Fibroblast of pulmonary artery (primary cell): Measurements from ENCODE around the gene RNF187.

Experiments used
- DNase-seq: peaks from one replicate; pipeline ENCODE4 v3.0.0-alpha.2; 2010; ENCODE audit warnings: low read depth
- H3K4me3 ChIP-seq: replicated peaks from 2 replicates; pipeline ENCODE4 v1.5.1; 2011; ENCODE audit warnings: low read depth, mild to moderate bottlenecking, control low read depth, low read length, moderate library complexity
- CTCF ChIP-seq: IDR thresholded peaks from 2 replicates; pipeline ENCODE4 v1.5.1; 2011; ENCODE audit warnings: mild to moderate bottlenecking, control low read depth, low read length, inconsistent platforms; ENCODE audit errors: missing control alignments

Gene RNF187

DNA sequence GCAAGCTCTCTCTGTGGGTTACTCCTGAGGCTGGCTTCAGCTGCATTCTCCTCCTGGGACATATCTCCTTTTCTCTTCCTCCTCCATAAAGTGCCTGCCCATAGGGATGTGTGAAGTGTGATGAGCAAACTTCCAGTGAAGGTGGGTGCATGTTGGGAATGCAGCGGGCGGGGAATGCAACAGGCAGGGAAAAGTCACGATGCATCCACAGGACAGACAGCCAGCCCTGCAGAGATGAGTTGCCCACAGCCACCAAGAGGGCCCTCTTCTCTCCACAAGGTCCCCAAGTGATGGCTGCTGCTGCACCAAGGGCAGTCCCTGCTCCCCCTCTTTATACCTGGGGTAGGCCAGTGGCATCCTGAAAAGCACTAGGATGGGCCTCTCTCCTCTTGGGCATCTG is 33.6 kb upstream of the RNF187 start:
- no peak for DNase-seq
- no peak for TF ChIP-seq CTCF
- no peak overlapping the region for H3K4me3 ChIP-seq

- no peak for TF ChIP-seq CTCF
- DNase-seq, result no peak
Measured at GRCh38 chr1:228454238-228454637, 32.9 kb upstream of the RNF187 start.

DNA sequence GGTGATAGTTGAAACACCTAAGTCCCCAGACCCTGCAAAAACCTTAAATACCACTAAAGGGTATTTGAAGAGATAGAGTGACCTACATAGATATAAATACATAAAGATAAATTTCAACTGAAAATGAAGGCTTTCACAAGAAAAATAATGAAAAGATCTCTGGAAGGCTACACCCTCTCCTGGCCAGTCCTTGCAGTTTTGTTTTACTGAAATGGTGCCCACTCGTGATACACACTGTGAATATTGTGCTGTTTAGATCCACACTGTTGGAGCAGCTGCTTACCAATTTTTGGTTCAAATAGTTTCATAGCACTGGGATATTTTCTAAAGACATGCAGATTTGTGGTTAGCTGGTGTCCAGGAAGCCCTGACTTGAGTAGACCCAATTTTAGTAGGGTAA is 31.5 kb upstream of the RNF187 start:
- peak; percentile 48 for TF ChIP-seq CTCF
- peak; percentile 49 for DNase-seq
- H3K4me3 ChIP-seq, result peak overlapping the region; percentile 79

More at GRCh38 chr1:228454238-228454637, 32.9 kb upstream of the RNF187 start:
- H3K4me3 ChIP-seq, result no peak overlapping the region

GRCh38 chr1:228456252-228457016 is 30.7 kb upstream of the RNF187 start:
- no peak for DNase-seq
- H3K4me3 ChIP-seq, result peak overlapping the region; percentile 79
- no peak for TF ChIP-seq CTCF

DNA sequence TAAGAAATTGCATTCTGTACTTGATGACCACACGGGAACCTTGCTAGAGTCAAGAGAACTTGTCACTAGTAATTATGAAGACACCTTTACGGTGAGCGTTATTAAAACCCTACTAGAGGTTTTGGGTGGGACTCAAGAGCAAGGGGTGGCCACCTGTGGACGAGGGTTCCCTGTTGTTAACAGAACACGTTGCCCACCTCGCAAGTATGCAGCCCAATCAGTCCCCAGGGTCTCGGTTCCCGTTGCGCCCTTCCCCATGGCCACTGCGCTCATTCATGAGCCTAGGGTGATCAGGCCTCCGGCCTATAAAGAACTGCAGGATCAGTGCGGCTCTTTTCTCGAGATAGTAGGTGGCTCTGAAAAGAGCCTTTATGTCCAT is 30.2 kb upstream of the RNF187 start:
- no peak for TF ChIP-seq CTCF
- no peak for DNase-seq
- peak overlapping the region; percentile 79 for H3K4me3 ChIP-seq

- peak overlapping the region; percentile 79 for H3K4me3 ChIP-seq
- DNase-seq, result peak; percentile 99
- no peak for TF ChIP-seq CTCF
Measured at GRCh38 chr1:228457396-228458176, 29.6 kb upstream of the RNF187 start.
